AG08395 (cell line): ENCODE results near the gene KIAA1755.
A peak's percentile ranks its signal among the peaks of the same experiment; 100 is the strongest.

ENCODE experiments used
- DNase-seq: peaks from one replicate; pipeline ENCODE4 v3.0.0; 2012; ENCODE audit warnings: mixed read lengths, low spot score

KIAA1755 gene

GRCh38 chr20:38219006-38219950, 41.3 kb downstream of the KIAA1755 start:
- no peak for DNase-seq

- DNase-seq = no peak
Measured at GRCh38 chr20:38218566-38218885, 42.0 kb downstream of the KIAA1755 start.

- peak; percentile 96 for DNase-seq
Measured at GRCh38 chr20:38217791-38218565, 42.6 kb downstream of the KIAA1755 start.

GRCh38 chr20:38216746-38217595, 43.6 kb downstream of the KIAA1755 start:
- no peak for DNase-seq

GRCh38 chr20:38216201-38216600, 44.3 kb downstream of the KIAA1755 start:
- DNase-seq = no peak

- DNase-seq = no peak
Measured at GRCh38 chr20:38215194-38216182, 45.0 kb downstream of the KIAA1755 start.

- DNase-seq = no peak
Measured at GRCh38 chr20:38214256-38215193, 46.0 kb downstream of the KIAA1755 start.

- DNase-seq = no peak
Measured at GRCh38 chr20:38213607-38213940, 47.0 kb downstream of the KIAA1755 start.

GRCh38 chr20:38212806-38213606, 47.5 kb downstream of the KIAA1755 start:
- DNase-seq = no peak

GRCh38 chr20:38211200-38212097, 49.1 kb downstream of the KIAA1755 start:
- DNase-seq = no peak

GRCh38 chr20:38210741-38211140, 49.8 kb downstream of the KIAA1755 start:
- DNase-seq = no peak

GRCh38 chr20:38209736-38210405, 50.7 kb downstream of the KIAA1755 start:
- no peak for DNase-seq

GRCh38 chr20:38209054-38209675, 51.4 kb downstream of the KIAA1755 start:
- no peak for DNase-seq

- DNase-seq = no peak
Measured at GRCh38 chr20:38208523-38208922, 52.0 kb downstream of the KIAA1755 start.

GRCh38 chr20:38208088-38208487, 52.4 kb downstream of the KIAA1755 start:
- DNase-seq = no peak

GRCh38 chr20:38207621-38208020, 52.9 kb downstream of the KIAA1755 start:
- no peak for DNase-seq

GRCh38 chr20:38205001-38205400, 55.5 kb downstream of the KIAA1755 start:
- no peak for DNase-seq
